D721Med (cell line): ENCODE measurements around the gene CABCOCO1.

Source experiments
- DNase-seq: peaks from one replicate; pipeline ENCODE4 v3.0.0; 2011; ENCODE audit warnings: low spot score; ENCODE audit not compliant: insufficient read length
- FAIRE-seq: peaks from 2 replicates; lab custom pipeline; 2011; peaks lifted over from hg19 to GRCh38; lab: Jason Lieb, UNC
- TF ChIP-seq, protein P1 (sequence below): IDR thresholded peaks from 2 replicates; pipeline ENCODE4 v1.5.1; 2012; ENCODE audit warnings: mild to moderate bottlenecking, control low read depth; ENCODE audit not compliant: insufficient read depth; ENCODE audit errors: missing control alignments

CABCOCO1 gene

GRCh38 chr10:61642150-61642571, 20.6 kb upstream of the CABCOCO1 start:
- DNase-seq (no peak), FAIRE-seq (no peak)
- TF ChIP-seq, protein P1, sequence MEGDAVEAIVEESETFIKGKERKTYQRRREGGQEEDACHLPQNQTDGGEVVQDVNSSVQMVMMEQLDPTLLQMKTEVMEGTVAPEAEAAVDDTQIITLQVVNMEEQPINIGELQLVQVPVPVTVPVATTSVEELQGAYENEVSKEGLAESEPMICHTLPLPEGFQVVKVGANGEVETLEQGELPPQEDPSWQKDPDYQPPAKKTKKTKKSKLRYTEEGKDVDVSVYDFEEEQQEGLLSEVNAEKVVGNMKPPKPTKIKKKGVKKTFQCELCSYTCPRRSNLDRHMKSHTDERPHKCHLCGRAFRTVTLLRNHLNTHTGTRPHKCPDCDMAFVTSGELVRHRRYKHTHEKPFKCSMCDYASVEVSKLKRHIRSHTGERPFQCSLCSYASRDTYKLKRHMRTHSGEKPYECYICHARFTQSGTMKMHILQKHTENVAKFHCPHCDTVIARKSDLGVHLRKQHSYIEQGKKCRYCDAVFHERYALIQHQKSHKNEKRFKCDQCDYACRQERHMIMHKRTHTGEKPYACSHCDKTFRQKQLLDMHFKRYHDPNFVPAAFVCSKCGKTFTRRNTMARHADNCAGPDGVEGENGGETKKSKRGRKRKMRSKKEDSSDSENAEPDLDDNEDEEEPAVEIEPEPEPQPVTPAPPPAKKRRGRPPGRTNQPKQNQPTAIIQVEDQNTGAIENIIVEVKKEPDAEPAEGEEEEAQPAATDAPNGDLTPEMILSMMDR = no peak

GRCh38 chr10:61642676-61643075, 20.1 kb upstream of the CABCOCO1 start:
- DNase-seq (no peak), FAIRE-seq (no peak)
- TF ChIP-seq, protein P1 = no peak

GRCh38 chr10:61643316-61643751, 19.4 kb upstream of the CABCOCO1 start:
- DNase-seq (no peak), FAIRE-seq (no peak)
- TF ChIP-seq, protein P1 = no peak

DNA sequence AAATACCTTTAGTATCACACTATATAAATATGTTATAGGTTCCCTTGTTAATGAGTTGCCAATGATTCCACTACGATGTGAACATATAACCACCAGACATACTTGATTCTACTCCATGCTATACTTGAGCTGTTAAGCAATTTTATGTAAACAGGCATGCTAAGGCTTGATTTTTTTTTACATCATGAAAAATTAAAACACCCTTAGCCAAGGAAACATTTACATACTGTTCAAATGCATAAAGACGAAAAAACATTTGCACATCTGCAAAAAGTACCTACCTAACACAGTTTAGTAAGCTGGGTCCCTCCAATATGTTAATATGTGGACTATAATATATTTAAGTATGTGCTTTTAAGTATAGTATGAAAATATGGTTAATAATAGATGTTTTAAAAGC, 9.0 kb upstream of the CABCOCO1 start:
- no peak for FAIRE-seq
- TF ChIP-seq, protein P1 = no peak
- DNase-seq = no peak

- TF ChIP-seq, protein P1 = no peak
- DNase-seq = no peak
- FAIRE-seq = no peak
Measured at GRCh38 chr10:61655335-61655851, 7.3 kb upstream of the CABCOCO1 start.

DNA sequence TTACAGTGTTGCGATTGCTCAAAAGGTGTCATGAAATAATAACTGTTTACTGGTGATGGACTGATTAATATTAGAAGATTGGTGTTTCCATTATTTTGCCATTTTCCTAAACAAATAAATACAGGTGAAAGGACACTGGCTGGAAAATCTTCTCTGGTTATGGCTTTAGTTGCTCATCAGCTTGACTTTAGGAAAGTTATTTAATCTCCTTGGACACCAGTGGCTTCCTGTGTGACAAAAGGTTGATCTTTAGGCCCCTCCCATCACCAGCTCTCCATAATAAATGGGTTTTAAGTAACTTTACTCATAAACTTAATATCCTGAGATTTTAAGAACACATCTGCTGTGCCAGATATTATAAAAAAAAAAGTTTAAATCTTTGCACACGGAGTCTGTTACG, 737 bp downstream of the CABCOCO1 start:
- FAIRE-seq = no peak

DNA sequence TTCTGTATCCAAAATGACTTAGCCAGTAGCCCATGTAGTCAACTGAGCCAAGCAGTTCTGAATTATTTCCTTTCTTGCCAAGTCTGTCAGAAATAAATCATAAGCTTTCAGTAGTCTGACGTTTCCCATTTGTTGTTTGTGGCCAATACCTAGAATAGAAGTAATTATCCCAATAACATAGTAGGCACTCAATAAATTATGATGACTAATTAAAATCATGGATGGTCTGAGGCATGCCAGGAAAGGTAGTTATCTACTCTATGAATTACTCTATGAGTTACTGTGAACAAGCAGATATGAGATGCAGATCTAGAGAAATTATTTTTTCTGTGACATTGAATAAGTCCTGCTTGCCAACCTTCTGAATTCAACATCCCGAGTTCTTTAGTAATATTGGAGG, 2.3 kb downstream of the CABCOCO1 start:
- FAIRE-seq = no peak
- DNase-seq = no peak
- TF ChIP-seq, protein P1 = no peak

More for the DNA sequence above, 737 bp downstream of the CABCOCO1 start:
- no peak for DNase-seq
- TF ChIP-seq, protein P1 = no peak
